ENCODE measurements around the gene CNTN6.

Gene CNTN6

DNA sequence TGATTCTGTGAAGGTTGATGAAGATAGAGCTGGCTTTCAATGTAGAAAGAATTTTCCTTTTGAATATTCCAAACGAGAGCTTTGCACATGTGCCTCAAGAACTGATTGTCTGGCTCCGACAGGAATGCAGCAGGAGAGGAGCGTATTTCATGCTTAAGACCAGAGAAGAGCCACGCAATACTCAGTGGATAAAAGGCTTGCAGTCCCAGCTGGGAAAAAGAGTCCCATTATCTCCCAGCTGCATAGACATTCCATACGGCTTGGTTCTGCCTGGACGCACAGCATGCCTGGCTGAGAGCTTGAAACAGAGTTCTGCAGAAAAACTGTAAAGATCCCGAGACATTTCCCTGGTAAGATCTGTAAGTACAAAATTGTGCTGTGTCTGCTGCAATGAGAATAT is at the start of gene CNTN6:
TSS of gene CNTN6 (plus strand) at position 254 of the 400 bp plus-strand sequence. CDS start 54,985 bp downstream, outside the sequence.
- no peak for DNase-seq

- DNase-seq: no peak
Measured at GRCh38 chr3:1048558-1048957, 44.3 kb upstream of the CNTN6 start.

- DNase-seq: no peak
Measured at GRCh38 chr3:1055870-1056269, 37.0 kb upstream of the CNTN6 start.

GRCh38 chr3:1056744-1057143 is 36.1 kb upstream of the CNTN6 start:
- DNase-seq: no peak

GRCh38 chr3:1057436-1057835 is 35.4 kb upstream of the CNTN6 start:
- DNase-seq: no peak

- no peak for DNase-seq
Measured at GRCh38 chr3:1068985-1069384, 23.8 kb upstream of the CNTN6 start.

GRCh38 chr3:1072041-1072440 is 20.8 kb upstream of the CNTN6 start:
- DNase-seq: no peak

- DNase-seq: no peak
Measured at GRCh38 chr3:1079662-1080061, 13.2 kb upstream of the CNTN6 start.

DNA sequence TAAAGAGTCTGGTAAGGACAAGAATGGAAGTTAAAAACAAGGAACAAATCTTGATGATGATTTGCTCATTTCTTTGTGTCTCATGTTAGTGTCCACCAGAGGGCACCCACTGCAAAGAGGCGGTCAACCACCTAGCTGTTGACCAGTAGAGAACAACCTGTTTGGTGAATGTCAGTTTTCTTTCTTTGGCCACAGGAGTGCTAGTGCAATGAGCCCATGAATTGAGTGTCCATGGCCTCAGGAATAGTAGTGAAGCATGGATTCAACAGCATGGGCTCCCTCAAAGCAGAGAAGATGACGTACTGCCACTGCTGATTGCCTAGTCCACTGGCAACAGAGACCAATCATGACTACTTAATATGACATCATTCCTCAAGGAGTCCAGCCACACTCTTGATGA is 10.7 kb upstream of the CNTN6 start:
- DNase-seq: no peak

GRCh38 chr3:1087066-1087560 is 5.7 kb upstream of the CNTN6 start:
- no peak for DNase-seq

DNA sequence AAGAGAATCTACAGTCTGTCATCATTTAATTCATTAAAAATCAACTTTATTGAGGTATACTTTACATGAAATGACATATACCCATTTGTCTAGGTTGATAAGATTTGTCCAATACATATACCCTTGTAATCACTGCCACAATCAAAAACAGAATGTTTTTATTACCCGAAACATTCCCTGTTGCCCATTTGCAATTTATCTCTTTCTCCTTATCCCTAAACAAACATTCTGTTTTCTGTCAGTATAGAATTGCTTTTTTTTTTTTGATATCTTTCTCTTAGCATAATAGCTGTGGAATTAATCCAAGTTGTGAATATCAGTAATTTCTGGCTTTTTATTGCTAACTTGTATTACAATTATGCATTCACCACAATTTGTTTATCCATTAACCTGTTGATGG is 4.3 kb upstream of the CNTN6 start:
- no peak for DNase-seq

- DNase-seq: no peak
Measured at GRCh38 chr3:1091286-1091685, 1.5 kb upstream of the CNTN6 start.

GRCh38 chr3:1092061-1092460 is 763 bp upstream of the CNTN6 start:
- no peak for DNase-seq

DNA sequence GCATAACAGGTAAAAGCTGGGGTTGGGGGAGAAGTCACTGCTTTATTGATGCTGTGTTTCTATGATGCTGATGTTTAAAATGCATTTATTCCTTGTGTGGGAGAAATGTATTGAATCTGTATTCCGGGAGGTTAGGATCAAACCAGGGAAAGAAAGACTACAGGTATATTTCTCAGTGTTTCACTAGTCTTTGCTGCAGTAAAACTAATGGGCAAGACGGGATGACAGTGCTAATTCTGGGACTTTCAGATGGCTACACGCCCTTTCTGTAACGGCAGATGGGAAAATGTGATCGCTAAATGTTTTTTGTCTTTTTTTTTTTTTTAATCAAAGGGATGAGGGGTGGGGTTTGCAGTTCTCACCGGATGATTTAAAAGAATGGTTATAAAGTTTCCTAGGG is 393 bp downstream of the CNTN6 start:
- no peak for DNase-seq

DNA sequence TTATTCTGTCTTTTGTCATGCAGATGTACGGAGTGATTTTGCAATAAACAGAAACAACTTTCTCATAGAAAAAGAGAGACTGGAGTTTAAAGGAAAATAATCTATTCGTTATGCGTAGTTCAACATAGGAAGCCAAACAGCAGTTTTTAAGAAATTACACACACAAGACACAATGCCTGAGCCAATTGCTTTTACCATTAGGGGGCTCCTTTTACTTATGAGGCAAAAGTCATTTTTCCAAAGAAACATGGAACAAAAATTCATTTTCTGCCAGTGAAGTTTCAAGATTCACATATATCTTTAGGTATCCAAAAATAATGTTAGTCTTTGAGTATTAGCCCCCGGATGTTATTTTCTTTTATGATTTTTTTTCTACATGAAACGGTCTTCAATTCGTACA is 10.7 kb downstream of the CNTN6 start:
- no peak for DNase-seq

DNA sequence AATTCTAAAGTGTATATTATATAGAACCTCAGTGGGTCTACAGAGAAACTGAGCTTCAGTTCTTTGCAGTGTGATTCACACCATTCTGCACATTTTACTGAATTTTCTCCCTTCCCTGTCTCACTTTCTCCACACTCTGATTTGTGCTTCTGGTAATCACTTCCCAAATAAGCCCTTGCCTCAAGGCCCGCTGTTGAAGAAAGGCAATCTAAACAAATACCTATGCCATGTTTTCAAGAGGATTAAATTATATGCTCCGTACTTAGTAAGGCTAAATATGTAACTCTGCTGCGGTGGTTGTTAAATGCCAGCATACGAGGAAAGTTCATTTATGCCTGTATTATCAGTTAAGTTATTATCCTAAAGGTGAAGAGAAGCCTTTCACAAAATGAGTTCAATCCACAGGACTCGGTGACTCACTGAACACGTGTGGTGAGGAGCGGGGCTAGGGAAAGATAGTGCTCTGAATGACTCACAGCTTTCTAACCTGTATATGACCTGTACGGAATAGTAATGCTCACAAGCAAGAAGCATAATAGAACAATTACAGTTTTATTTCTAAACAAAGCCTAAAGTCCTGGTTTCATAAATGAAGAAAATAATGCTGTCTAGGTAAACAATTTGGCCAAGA is 25.1 kb downstream of the CNTN6 start:
- DNase-seq: no peak

GRCh38 chr3:1131166-1131565 is 38.3 kb downstream of the CNTN6 start:
- no peak for DNase-seq

- DNase-seq: no peak
Measured at GRCh38 chr3:1135194-1135593, 42.4 kb downstream of the CNTN6 start.

GRCh38 chr3:1138036-1138435 is 45.2 kb downstream of the CNTN6 start:
- DNase-seq: no peak

GRCh38 chr3:1139071-1139470 is 46.2 kb downstream of the CNTN6 start:
- DNase-seq: no peak

GRCh38 chr3:1147326-1147725 is 54.5 kb downstream of the CNTN6 start:
- no peak for DNase-seq

GRCh38 chr3:1147819-1148218 is 55.0 kb downstream of the CNTN6 start:
- DNase-seq: no peak

- DNase-seq: no peak
Measured at GRCh38 chr3:1164101-1164500, 71.3 kb downstream of the CNTN6 start.

DNA sequence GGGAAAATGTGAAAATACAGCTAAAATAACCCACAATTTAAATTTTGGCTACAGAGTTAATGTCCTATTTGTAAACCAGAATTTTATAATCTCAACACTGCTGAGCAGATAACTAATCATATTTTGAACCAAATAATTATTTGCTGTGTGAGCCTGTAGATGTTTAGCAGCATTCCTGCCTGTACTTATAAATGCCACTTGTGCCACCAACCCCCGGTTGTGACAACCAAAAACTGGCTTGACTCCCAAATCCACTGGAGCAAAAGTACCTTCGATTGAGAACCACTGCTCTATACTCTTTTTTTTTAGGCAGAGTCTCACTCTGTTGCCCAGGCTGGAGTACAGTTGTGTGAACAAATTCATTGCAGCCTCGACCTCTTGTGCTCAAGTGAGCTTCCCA is 78.5 kb downstream of the CNTN6 start:
- no peak for DNase-seq

DNA sequence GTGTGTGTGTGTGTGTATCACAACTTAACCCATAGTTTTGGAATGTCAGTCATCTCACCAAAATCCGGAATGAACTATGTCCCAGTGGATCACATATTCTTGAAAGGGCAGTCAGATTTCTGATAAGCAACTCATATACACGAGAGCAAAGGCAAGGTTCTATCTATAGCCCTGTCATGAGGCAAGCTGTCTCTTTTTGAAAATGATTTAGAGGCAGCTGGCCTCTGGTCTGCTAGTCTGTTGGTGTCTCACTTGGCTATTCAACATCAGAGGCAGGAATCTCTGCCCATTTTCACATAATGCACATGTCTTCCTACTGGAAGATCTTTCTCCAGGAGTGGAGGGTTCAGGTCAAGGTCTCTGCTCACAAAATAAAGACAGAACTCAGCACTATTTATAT is 79.8 kb downstream of the CNTN6 start:
- no peak for DNase-seq

Measured in stimulated activated CD4-positive, alpha-beta T cell treated with anti-CD3 and anti-CD28 coated beads, Interleukin-4, amount 100 ng/mL, for 4 hours (primary cell).